ENCODE data around the gene CCSER2. TPM values are rescaled to one million over a fixed set of nuclear protein-coding genes. Genes with fewer than 3 reads are reported as not detected.
A peak's percentile ranks its signal among the peaks of the same experiment; 100 is the strongest.

Gene CCSER2
- total RNA-seq, 3 donors from 2014 or later, result 49.8 to 61.2 (median 49.9) TPM

GRCh38 chr10:84375011-84375410, 46.6 kb downstream of the CCSER2 start:
- no peaks in the 10 kb centered on the region for H3K4me1 ChIP-seq

GRCh38 chr10:84375881-84376280, 47.5 kb downstream of the CCSER2 start:
- Histone ChIP-seq H3K4me1 (no peaks in the 10 kb centered on the region), H3K36me3 (no peaks in the 10 kb centered on the region), H3K9me3 (no peaks in the 10 kb centered on the region), H3K27me3 (no peaks in the 10 kb centered on the region), H3K4me3 (no peak overlapping the region), H3K27ac (no peak overlapping the region)
- no peak for DNase-seq (ENCODE audit: low spot score in 2 of 2)
- TF ChIP-seq POLR2A (IDR thresholded peaks at IDR 0.05), result no peak
- no peak for TF ChIP-seq POLR2AphosphoS5 (IDR thresholded peaks at IDR 0.05)
- TF ChIP-seq, protein P1, sequence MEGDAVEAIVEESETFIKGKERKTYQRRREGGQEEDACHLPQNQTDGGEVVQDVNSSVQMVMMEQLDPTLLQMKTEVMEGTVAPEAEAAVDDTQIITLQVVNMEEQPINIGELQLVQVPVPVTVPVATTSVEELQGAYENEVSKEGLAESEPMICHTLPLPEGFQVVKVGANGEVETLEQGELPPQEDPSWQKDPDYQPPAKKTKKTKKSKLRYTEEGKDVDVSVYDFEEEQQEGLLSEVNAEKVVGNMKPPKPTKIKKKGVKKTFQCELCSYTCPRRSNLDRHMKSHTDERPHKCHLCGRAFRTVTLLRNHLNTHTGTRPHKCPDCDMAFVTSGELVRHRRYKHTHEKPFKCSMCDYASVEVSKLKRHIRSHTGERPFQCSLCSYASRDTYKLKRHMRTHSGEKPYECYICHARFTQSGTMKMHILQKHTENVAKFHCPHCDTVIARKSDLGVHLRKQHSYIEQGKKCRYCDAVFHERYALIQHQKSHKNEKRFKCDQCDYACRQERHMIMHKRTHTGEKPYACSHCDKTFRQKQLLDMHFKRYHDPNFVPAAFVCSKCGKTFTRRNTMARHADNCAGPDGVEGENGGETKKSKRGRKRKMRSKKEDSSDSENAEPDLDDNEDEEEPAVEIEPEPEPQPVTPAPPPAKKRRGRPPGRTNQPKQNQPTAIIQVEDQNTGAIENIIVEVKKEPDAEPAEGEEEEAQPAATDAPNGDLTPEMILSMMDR (IDR thresholded peaks at IDR 0.05), result no peak
- intact Hi-C loops (cut with DNase I; ENCODE audit: low total_unique reads), result loop anchor here (5.0 kb wide), 1 partner anchor 161 kb away; no protein-coding TSS in a partner anchor

More at GRCh38 chr10:84375011-84375410, 46.6 kb downstream of the CCSER2 start:
- TF ChIP-seq POLR2AphosphoS5 (IDR thresholded peaks at IDR 0.05), result no peak
- no peak for TF ChIP-seq POLR2A (IDR thresholded peaks at IDR 0.05)
- TF ChIP-seq, protein P1 (IDR thresholded peaks at IDR 0.05), result peak; percentile 30 to 76 (median 73)
- H3K9me3 ChIP-seq, result no peaks in the 10 kb centered on the region
- intact Hi-C loops (cut with DNase I; ENCODE audit: low total_unique reads), result loop anchor here (5.0 kb wide), 1 partner anchor 162 kb away; no protein-coding TSS in a partner anchor
- H3K27ac ChIP-seq, result no peak overlapping the region
- H3K36me3 ChIP-seq, result no peaks in the 10 kb centered on the region
- no peak for DNase-seq (ENCODE audit: low spot score in 2 of 2)
- no peak overlapping the region for H3K4me3 ChIP-seq
- H3K27me3 ChIP-seq, result no peaks in the 10 kb centered on the region

DNA sequence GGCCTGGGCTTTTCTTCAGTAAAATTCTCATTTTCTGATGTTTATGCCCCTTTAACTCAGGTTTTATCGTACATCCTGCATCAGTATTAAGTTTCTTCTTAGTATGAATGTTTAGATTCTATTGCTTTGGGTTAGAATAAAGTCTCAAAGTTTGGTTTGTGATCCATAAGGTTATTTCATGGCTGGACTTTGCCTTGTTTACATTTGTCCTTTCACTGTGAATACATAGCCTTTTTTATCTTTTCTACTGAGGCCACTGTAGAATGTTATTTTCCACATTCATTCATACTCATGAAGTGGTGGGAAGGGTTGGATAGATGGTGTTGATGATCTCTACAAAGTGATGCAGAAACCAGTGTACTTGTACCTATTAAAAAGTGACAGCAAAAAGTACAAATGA, 59.8 kb downstream of the CCSER2 start:
- Histone ChIP-seq H3K27ac (no peak overlapping the region), H3K27me3 (no peaks in the 10 kb centered on the region), H3K4me1 (no peaks in the 10 kb centered on the region), H3K4me3 (no peak overlapping the region), H3K36me3 (no peaks in the 10 kb centered on the region), H3K9me3 (no peaks in the 10 kb centered on the region)
- intact Hi-C loops (cut with DNase I; ENCODE audit: low total_unique reads), result no loop called here
- no peak for DNase-seq (ENCODE audit: low spot score in 2 of 2)
- no peak for TF ChIP-seq POLR2A (IDR thresholded peaks at IDR 0.05)
- TF ChIP-seq POLR2AphosphoS5 (IDR thresholded peaks at IDR 0.05), result no peak
- TF ChIP-seq, protein P1 (IDR thresholded peaks at IDR 0.05), result no peak

DNA sequence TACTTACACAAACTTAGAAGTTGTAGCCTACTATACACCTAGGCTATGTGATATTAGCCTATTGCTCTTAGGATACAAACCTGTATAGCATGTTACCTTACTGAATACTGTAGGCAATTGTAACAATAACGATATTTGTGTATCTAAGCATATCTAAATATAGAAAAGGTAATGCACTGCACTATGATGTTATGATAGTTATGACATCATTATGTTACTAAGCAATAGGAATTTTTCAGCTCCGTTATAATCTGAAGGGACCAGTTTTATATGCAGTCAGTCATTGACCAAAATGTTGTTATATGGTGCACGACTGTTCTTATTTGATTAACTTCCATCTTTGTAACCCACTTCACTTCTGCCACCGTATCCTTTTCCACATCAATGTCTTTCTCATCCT, 62.0 kb downstream of the CCSER2 start:
- intact Hi-C loops (cut with DNase I; ENCODE audit: low total_unique reads), result no loop called here
- TF ChIP-seq POLR2A (IDR thresholded peaks at IDR 0.05) (no peak), POLR2AphosphoS5 (IDR thresholded peaks at IDR 0.05) (no peak)
- TF ChIP-seq, protein P1 (IDR thresholded peaks at IDR 0.05), result no peak
- no peaks in the 10 kb centered on the region for H3K36me3 ChIP-seq

DNA sequence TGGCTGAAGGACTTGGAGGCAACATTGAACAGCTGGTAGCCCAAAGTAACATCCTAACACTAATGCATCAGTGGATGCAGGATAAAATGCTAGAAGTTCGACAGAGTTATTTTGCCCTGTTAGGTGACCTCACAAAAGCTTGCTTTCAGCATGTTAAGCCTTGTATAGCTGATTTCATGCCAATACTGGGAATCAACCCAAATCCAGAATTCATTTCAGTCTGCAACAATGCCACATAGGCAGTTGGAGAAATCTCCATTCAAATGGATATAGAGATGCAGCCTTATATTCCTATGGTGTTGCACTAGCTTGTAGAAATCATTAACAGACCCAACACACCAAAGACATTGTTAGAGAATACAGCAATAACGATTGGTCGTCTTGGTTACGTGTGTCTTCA, 62.9 kb downstream of the CCSER2 start:
- intact Hi-C loops (cut with DNase I; ENCODE audit: low total_unique reads), result no loop called here
- Histone ChIP-seq H3K27me3 (no peaks in the 10 kb centered on the region), H3K27ac (peak overlapping the region in 1 of 2 donors; percentile 6), H3K4me3 (no peak overlapping the region), H3K9me3 (no peaks in the 10 kb centered on the region), H3K4me1 (no peaks in the 10 kb centered on the region), H3K36me3 (no peaks in the 10 kb centered on the region)
- TF ChIP-seq, protein P1 (IDR thresholded peaks at IDR 0.05), result no peak
- TF ChIP-seq POLR2A (IDR thresholded peaks at IDR 0.05) (no peak), POLR2AphosphoS5 (IDR thresholded peaks at IDR 0.05) (no peak)
- DNase-seq (ENCODE audit: low spot score in 2 of 2), result no peak

More for the DNA sequence above, 62.0 kb downstream of the CCSER2 start:
- no peaks in the 10 kb centered on the region for H3K9me3 ChIP-seq
- H3K27ac ChIP-seq, result no peak overlapping the region
- H3K4me1 ChIP-seq, result no peaks in the 10 kb centered on the region
- no peak overlapping the region for H3K4me3 ChIP-seq
- DNase-seq (ENCODE audit: low spot score in 2 of 2), result no peak
- H3K27me3 ChIP-seq, result no peaks in the 10 kb centered on the region

Data from breast epithelium (tissue), 4 donors.